CD4-positive, CD25-positive, alpha-beta regulatory T cell (primary cell): Measurements from ENCODE around the gene NUDT12. TPM values are rescaled to one million over a fixed set of nuclear protein-coding genes. Genes with fewer than 3 reads are reported as not detected.

ENCODE experiments used
- ATAC-seq, 2 donors: fragments of 150-1000 bp; cut with Tn5 transposase; one replicate each; pipeline ENCODE4 v1.10.0; 2021; ENCODE audit warnings: low read depth in 2 of 2, moderate number of reproducible peaks in 2 of 2, moderate library complexity in 1 of 2
- DNase-seq, 3 donors: peaks; one replicate each; pipeline versions ENCODE4 v3.0.0 to v3.0.0-alpha.2; 2012 to 2022; ENCODE audit warnings: mixed read lengths in 1 of 3
- H3K27ac ChIP-seq: one replicate; pipeline ENCODE4 v1.7.0; 2013; ENCODE audit warnings: mild to moderate bottlenecking, low read length; ENCODE audit not compliant: insufficient read depth, poor library complexity, severe bottlenecking
- H3K27me3 ChIP-seq: one replicate; pipeline ENCODE4 v1.7.0; 2013; ENCODE audit warnings: low read length; ENCODE audit not compliant: control insufficient read depth, insufficient read depth
- H3K36me3 ChIP-seq: one replicate; pipeline ENCODE4 v1.7.0; 2013; ENCODE audit warnings: mild to moderate bottlenecking, low read length, moderate library complexity; ENCODE audit not compliant: control insufficient read depth, insufficient read depth
- H3K4me1 ChIP-seq: 2 replicates; pipeline ENCODE4 v1.7.0; 2013; ENCODE audit warnings: mild to moderate bottlenecking, low read length; ENCODE audit not compliant: insufficient read depth, control insufficient read depth, poor library complexity, severe bottlenecking
- H3K4me3 ChIP-seq: one replicate; pipeline ENCODE4 v1.7.0; 2013; ENCODE audit warnings: low read depth, mild to moderate bottlenecking, low read length, moderate library complexity
- H3K9me3 ChIP-seq, 2 experiments: 1 replicate in 1 of 2; 2 replicates in 1 of 2; pipeline ENCODE4 v1.7.0; 2013; ENCODE audit warnings: low read length in 2 of 2, mild to moderate bottlenecking in 1 of 2, moderate library complexity in 1 of 2; ENCODE audit not compliant: control insufficient read depth in 2 of 2
- H3K27ac Mint-ChIP-seq, 3 donors: one replicate each; pipeline ENCODE4 v1.8.0; 2020 to 2022; ENCODE audit warnings: mild to moderate bottlenecking in 3 of 3, mixed read lengths in 3 of 3, moderate library complexity in 2 of 3
- H3K27me3 Mint-ChIP-seq: one replicate; pipeline ENCODE4 v1.8.0; 2022; ENCODE audit warnings: mild to moderate bottlenecking, mixed read lengths
- H3K36me3 Mint-ChIP-seq: one replicate; pipeline ENCODE4 v1.8.0; 2020; ENCODE audit warnings: mixed read lengths
- H3K4me1 Mint-ChIP-seq, 4 donors: one replicate each; pipeline ENCODE4 v1.8.0; 2020 to 2022; ENCODE audit warnings: mixed read lengths in 4 of 4, mild to moderate bottlenecking in 1 of 4
- H3K4me3 Mint-ChIP-seq, 4 donors: one replicate each; pipeline ENCODE4 v1.8.0; 2020 to 2022; ENCODE audit warnings: mild to moderate bottlenecking in 4 of 4, mixed read lengths in 4 of 4, moderate library complexity in 3 of 4
- H3K9me3 Mint-ChIP-seq, 7 donors: one replicate each; pipeline ENCODE4 v1.8.0; 2020 to 2022; ENCODE audit warnings: mixed read lengths in 7 of 7, mild to moderate bottlenecking in 3 of 7, moderate library complexity in 2 of 7
- polyA plus RNA-seq, 4 donors: library from polyadenylated mRNA; unstranded; fragments of 300-500 nt; fragmentation: Illumina TruSeq; gene quantifications; one replicate each; pipeline ENCODE4 v1.2.3, GENCODE V29; 2021
- total RNA-seq: library from RNA; stranded (reverse); gene quantifications from one replicate; pipeline ENCODE4 v1.2.3, GENCODE V29; 2022

NUDT12 gene
- not detected for total RNA-seq
- 1 to 10 TPM in 1 of 4 donors, under 1 TPM in 2, not detected in 1; 0.08 to 1.6 (median 0.34) TPM for polyA plus RNA-seq

DNA sequence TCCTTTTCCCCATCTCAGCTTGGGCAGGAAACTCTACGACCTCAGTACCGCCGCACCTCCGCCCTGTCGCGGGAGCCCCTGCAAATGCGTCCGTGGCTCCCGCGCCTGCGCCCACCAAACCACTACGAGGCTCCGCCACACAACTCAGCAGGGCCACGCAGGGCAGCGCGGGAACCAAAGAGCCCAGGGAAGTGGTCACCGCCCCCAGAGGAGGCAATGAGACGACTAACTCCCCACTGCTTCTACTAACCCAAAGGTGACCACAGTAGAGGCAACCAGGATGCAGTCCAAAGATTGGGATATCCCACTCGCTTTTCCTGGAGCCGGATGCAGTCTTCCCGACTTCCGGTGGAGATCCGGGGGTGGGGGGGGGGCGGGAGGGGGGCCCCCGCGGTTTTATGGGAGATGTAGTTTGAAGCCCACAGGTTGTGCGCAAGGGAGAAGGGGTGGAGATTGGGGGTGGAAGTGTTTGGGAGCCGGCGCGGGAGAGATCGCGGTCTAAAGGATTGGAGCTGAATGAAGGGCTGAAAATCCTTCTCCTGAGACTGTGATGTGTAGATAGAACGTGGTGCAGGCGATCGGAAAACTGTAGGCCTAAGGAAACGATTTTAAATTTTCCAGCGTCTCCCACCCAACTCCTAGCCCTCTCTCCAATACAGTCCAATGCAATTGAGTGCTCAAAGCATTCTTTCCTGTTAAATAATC lies at the start of gene NUDT12:
Gene NUDT12, minus strand, starts transcription at position 337 of the 705 bp plus-strand sequence. CDS start 2,541 bp downstream, outside the sequence.
- no peaks in the 10 kb centered on the region for H3K36me3 ChIP-seq
- no peaks in the 10 kb centered on the region for H3K4me1 ChIP-seq
- no peaks in the 10 kb centered on the region for H3K9me3 ChIP-seq
- H3K27me3 ChIP-seq, result no peaks in the 10 kb centered on the region
- H3K27ac ChIP-seq, result no peak within 1 kb of the TSS
- Mint-ChIP-seq H3K4me1 (peaks cover 0 to 22% (median 4%) of the 10 kb centered on the region in 4 donors), H3K27me3 (peaks cover 4% of the 10 kb centered on the region), H3K36me3 (no peaks in the 10 kb centered on the region), H3K27ac (peak within 1 kb of the TSS; percentile 84 to 96 (median 87)), H3K9me3 (peaks cover 0 to 4% (median 0%) of the 10 kb centered on the region in 7 donors), H3K4me3 (peak within 1 kb of the TSS; percentile 83 to 93 (median 91))
- DNase-seq, result peak; percentile 4 to 42 (median 33)
- ATAC-seq, result peak; percentile 54 to 74
- peak within 1 kb of the TSS; percentile 70 for H3K4me3 ChIP-seq

- Histone ChIP-seq H3K36me3 (no peaks in the 10 kb centered on the region), H3K9me3 (no peaks in the 10 kb centered on the region), H3K4me1 (no peaks in the 10 kb centered on the region), H3K27ac (no peak overlapping the region), H3K27me3 (no peaks in the 10 kb centered on the region), H3K4me3 (no peak overlapping the region)
- no peaks in the 10 kb centered on the region for H3K27me3 Mint-ChIP-seq
- DNase-seq, result no peak
- peaks cover 0 to 3% (median 0%) of the 10 kb centered on the region in 7 donors for H3K9me3 Mint-ChIP-seq
- no peaks in the 10 kb centered on the region for H3K36me3 Mint-ChIP-seq
- no peak overlapping the region for H3K4me3 Mint-ChIP-seq
- ATAC-seq, result no peak
- no peaks in the 10 kb centered on the region for H3K4me1 Mint-ChIP-seq
- H3K27ac Mint-ChIP-seq, result no peak overlapping the region
Measured at GRCh38 chr5:103607346-103607745, 44.8 kb upstream of the NUDT12 start.

GRCh38 chr5:103605277-103605676 lies 42.7 kb upstream of the NUDT12 start:
- Histone ChIP-seq H3K27me3 (no peaks in the 10 kb centered on the region), H3K36me3 (no peaks in the 10 kb centered on the region), H3K9me3 (no peaks in the 10 kb centered on the region), H3K27ac (no peak overlapping the region), H3K4me3 (no peak overlapping the region), H3K4me1 (no peaks in the 10 kb centered on the region)
- DNase-seq, result no peak
- Mint-ChIP-seq H3K27ac (no peak overlapping the region), H3K4me3 (no peak overlapping the region), H3K27me3 (no peaks in the 10 kb centered on the region), H3K4me1 (no peaks in the 10 kb centered on the region), H3K9me3 (peaks cover 0 to 2% (median 0%) of the 10 kb centered on the region in 7 donors), H3K36me3 (no peaks in the 10 kb centered on the region)
- ATAC-seq, result no peak

GRCh38 chr5:103602438-103602837 lies 39.8 kb upstream of the NUDT12 start:
- H3K27me3 ChIP-seq, result no peaks in the 10 kb centered on the region
- no peaks in the 10 kb centered on the region for H3K27me3 Mint-ChIP-seq
- no peak for DNase-seq
- no peak overlapping the region for H3K27ac Mint-ChIP-seq
- peaks cover 0 to 2% (median 0%) of the 10 kb centered on the region in 7 donors for H3K9me3 Mint-ChIP-seq
- no peak overlapping the region for H3K4me3 Mint-ChIP-seq
- no peak for ATAC-seq
- no peaks in the 10 kb centered on the region for H3K9me3 ChIP-seq
- H3K4me1 ChIP-seq, result no peaks in the 10 kb centered on the region
- no peaks in the 10 kb centered on the region for H3K36me3 Mint-ChIP-seq
- H3K4me3 ChIP-seq, result no peak overlapping the region
- no peaks in the 10 kb centered on the region for H3K36me3 ChIP-seq
- H3K4me1 Mint-ChIP-seq, result no peaks in the 10 kb centered on the region
- no peak overlapping the region for H3K27ac ChIP-seq

DNA sequence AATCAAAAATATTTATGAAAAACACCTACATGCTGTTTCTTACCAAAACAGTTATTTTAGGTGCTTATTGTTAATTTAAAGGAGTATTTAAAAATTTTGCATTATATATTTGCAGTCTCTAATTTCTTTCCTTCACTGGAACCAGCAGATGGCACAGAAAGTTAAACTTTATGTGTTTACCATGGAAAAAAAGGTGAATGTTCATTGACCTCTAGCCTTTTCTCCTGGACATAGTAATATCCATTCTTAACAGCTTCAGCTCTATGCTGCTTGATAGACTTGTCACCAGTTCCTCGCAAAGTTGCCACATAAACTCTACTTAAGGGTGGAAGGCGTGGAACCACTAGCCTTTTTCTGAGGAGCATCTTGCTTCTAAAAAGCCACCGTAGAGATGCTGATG lies 38.7 kb upstream of the NUDT12 start:
- H3K27me3 Mint-ChIP-seq, result no peaks in the 10 kb centered on the region
- DNase-seq (no peak), ATAC-seq (no peak)
- H3K36me3 Mint-ChIP-seq, result no peaks in the 10 kb centered on the region
- no peak overlapping the region for H3K27ac ChIP-seq
- H3K9me3 Mint-ChIP-seq, result peaks cover 0 to 2% (median 0%) of the 10 kb centered on the region in 7 donors
- H3K9me3 ChIP-seq, result no peaks in the 10 kb centered on the region
- H3K4me1 Mint-ChIP-seq, result no peaks in the 10 kb centered on the region
- H3K27me3 ChIP-seq, result no peaks in the 10 kb centered on the region
- H3K27ac Mint-ChIP-seq, result no peak overlapping the region
- H3K4me3 ChIP-seq, result no peak overlapping the region
- no peaks in the 10 kb centered on the region for H3K36me3 ChIP-seq
- H3K4me3 Mint-ChIP-seq, result no peak overlapping the region
- H3K4me1 ChIP-seq, result no peaks in the 10 kb centered on the region

DNA sequence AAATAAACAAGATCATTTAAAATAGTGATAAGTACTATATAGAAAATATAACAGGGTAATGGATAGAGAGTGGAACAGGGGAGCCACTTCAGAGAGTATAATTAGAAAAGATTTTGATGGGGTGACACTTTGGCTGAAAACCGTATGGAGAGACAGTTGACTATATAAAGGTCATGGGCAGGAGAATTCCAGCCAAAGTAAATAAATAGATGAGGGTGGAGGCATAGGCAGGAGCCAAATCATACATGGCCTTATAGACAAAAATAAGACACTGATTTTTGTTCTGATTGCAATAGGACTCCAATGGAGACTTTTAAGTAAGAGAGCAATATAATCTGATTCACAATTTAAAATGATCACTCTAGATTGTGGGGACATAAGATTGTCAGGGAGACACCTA lies 37.5 kb upstream of the NUDT12 start:
- Histone ChIP-seq H3K9me3 (no peaks in the 10 kb centered on the region), H3K27me3 (no peaks in the 10 kb centered on the region), H3K27ac (no peak overlapping the region), H3K4me3 (no peak overlapping the region), H3K36me3 (no peaks in the 10 kb centered on the region), H3K4me1 (no peaks in the 10 kb centered on the region)
- no peaks in the 10 kb centered on the region for H3K27me3 Mint-ChIP-seq
- H3K4me3 Mint-ChIP-seq, result no peak overlapping the region
- no peak overlapping the region for H3K27ac Mint-ChIP-seq
- H3K9me3 Mint-ChIP-seq, result peaks cover 0 to 3% (median 0%) of the 10 kb centered on the region in 7 donors
- DNase-seq (no peak), ATAC-seq (no peak)
- H3K36me3 Mint-ChIP-seq, result no peaks in the 10 kb centered on the region
- no peaks in the 10 kb centered on the region for H3K4me1 Mint-ChIP-seq

DNA sequence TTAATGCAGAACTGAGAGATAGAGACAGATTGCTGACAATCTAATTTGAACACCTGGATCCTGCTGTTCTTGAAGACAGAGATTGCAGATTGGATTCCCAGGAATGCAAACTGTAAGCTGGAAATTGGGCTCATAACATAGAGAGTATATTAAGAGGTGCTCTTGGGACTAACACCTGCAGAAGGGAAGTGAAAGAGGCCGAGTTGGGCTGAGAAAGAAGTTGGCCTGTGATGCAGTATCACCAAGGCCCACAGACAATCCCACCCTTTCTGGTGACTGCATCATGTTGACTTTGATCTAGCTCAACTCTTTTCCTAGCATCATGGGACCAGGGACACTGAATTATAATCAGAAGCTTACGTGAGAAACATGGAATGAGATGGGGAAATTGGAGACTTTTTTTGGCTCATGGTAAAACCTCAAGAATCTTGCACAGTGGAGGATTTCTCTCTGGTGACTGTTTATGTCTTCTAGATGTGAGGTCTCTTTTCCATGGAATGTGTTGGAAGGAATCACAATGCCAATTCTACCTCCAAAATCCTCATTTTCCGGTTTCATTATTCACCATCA lies 36.5 kb upstream of the NUDT12 start:
- no peaks in the 10 kb centered on the region for H3K27me3 ChIP-seq
- H3K27me3 Mint-ChIP-seq, result no peaks in the 10 kb centered on the region

DNA sequence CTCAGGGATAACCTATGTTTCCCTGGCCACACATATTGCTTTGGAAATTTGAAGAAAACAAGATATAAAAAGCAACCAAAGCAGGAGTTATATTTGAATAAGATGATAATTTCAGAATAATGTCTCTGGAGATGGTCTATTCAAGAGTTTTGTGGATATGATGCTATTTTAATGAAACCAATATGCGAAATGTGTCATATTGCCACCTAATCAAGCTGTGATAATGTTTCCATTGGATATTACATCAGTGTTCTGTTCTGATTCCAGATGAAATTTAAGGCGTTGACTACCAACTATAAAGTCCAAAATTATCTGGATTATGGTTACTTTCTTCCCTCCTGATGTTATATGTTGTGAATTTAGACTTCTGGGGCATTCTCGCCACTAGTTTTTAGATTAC lies 27.6 kb upstream of the NUDT12 start:
- no peaks in the 10 kb centered on the region for H3K36me3 ChIP-seq
- H3K4me3 ChIP-seq, result no peak overlapping the region
- Mint-ChIP-seq H3K36me3 (no peaks in the 10 kb centered on the region), H3K9me3 (peaks cover 0 to 6% (median 0%) of the 10 kb centered on the region in 7 donors), H3K27me3 (peaks cover 4% of the 10 kb centered on the region), H3K27ac (no peak overlapping the region), H3K4me1 (no peaks in the 10 kb centered on the region), H3K4me3 (no peak overlapping the region)
- DNase-seq (no peak), ATAC-seq (no peak)
- H3K27me3 ChIP-seq, result no peaks in the 10 kb centered on the region
- no peaks in the 10 kb centered on the region for H3K9me3 ChIP-seq
- H3K27ac ChIP-seq, result no peak overlapping the region
- H3K4me1 ChIP-seq, result no peaks in the 10 kb centered on the region

More for the DNA sequence above, 36.5 kb upstream of the NUDT12 start:
- Histone ChIP-seq H3K4me3 (no peak overlapping the region), H3K36me3 (no peaks in the 10 kb centered on the region), H3K4me1 (no peaks in the 10 kb centered on the region), H3K9me3 (no peaks in the 10 kb centered on the region), H3K27ac (no peak overlapping the region)
- no peaks in the 10 kb centered on the region for H3K4me1 Mint-ChIP-seq
- H3K4me3 Mint-ChIP-seq, result no peak overlapping the region
- H3K36me3 Mint-ChIP-seq, result no peaks in the 10 kb centered on the region
- DNase-seq, result no peak
- H3K27ac Mint-ChIP-seq, result no peak overlapping the region
- ATAC-seq, result no peak
- peaks cover 0 to 6% (median 0%) of the 10 kb centered on the region in 7 donors for H3K9me3 Mint-ChIP-seq
